ENCODE data around the gene NCAM1. TPM values are rescaled to one million over a fixed set of nuclear protein-coding genes. Genes with fewer than 3 reads are reported as not detected.

NCAM1 gene
- total and polyA plus RNA-seq, 2 donors (not counting 3 experiments of a cell fraction or from before 2014, with no cell fraction given) = 0.03 TPM; not detected in 1

GRCh38 chr11:113313601-113314000, 352.4 kb downstream of the NCAM1 start:
- dilution Hi-C loops (cut with MboI; ENCODE audit: extremely low pct_ligation_motif_present, low sequenced_read_pairs) (no loop called here), intact Hi-C loops (cut with micrococcal nuclease) (loop anchor here (5.0 kb wide), 1 partner anchor 159 kb away; no protein-coding TSS in a partner anchor)
- Histone ChIP-seq H3K79me2 (ENCODE audit: control insufficient read depth, insufficient read depth, low read length) (no peaks in the 10 kb centered on the region), H3K4me2 (ENCODE audit: insufficient read depth, low read length) (no peak overlapping the region), H3K9ac (replicated peaks; ENCODE audit: extremely low read depth, insufficient read depth, low read length) (no peak overlapping the region), H3K27me3 (ENCODE audit: control insufficient read depth in 2 of 2, insufficient read depth in 2 of 2, low read length in 2 of 2) (peaks cover 0 to 1% of the 10 kb centered on the region in 2 experiments), H3K36me3 (ENCODE audit: control insufficient read depth in 2 of 2, extremely low read depth in 1 of 2, insufficient read depth in 2 of 2, low read length in 2 of 2) (no peaks in the 10 kb centered on the region), H3K4me1 (ENCODE audit: control insufficient read depth, extremely low read depth, insufficient read depth, low read length) (peaks cover 3% of the 10 kb centered on the region), H3K4me3 (replicated peaks in 1 of 3; ENCODE audit: insufficient read depth in 1 of 3, low read depth in 1 of 3, low read length in 3 of 3) (no peak overlapping the region), H3K9me1 (replicated peaks; ENCODE audit: control insufficient read depth, extremely low read depth, insufficient read depth, low read length) (no peaks in the 10 kb centered on the region), H4K20me1 (replicated peaks; ENCODE audit: control insufficient read depth, extremely low read depth, insufficient read depth, low read length) (no peaks in the 10 kb centered on the region), H3K27ac (ENCODE audit: insufficient read depth, low read depth, low read length) (no peak overlapping the region), H3K9me3 (replicated peaks; ENCODE audit: control insufficient read depth, insufficient read depth, low read length) (no peaks in the 10 kb centered on the region), H2AFZ (ENCODE audit: low read depth, low read length) (no peak overlapping the region)
- CTCF ChIA-PET = interaction anchor here (0.9 to 1.8 kb wide), 6 partner anchors 7 to 459 kb away, joined by 3 to 5 read pairs (median 4); partner anchors contain the start of gene ZW10
- no TSS peak for BruUV-seq (replicated peaks)
- TF ChIP-seq GATA2 (IDR thresholded peaks at IDR 0.05; ENCODE audit: insufficient read depth, insufficient read length, low read depth, low read length) (no peak), POLR2A (IDR thresholded peaks at IDR 0.05; ENCODE audit: low read depth, low read length) (no peak), JUN (IDR thresholded peaks at IDR 0.05; ENCODE audit: borderline replicate concordance, insufficient read depth, insufficient read length, low read depth) (no peak), FOS (IDR thresholded peaks at IDR 0.05; ENCODE audit: borderline replicate concordance, insufficient read depth, low read length) (no peak), EZH2 (IDR thresholded peaks at IDR 0.05; ENCODE audit: borderline replicate concordance, low read depth, low read length, severe bottlenecking) (no peak), POLR2AphosphoS5 (IDR thresholded peaks at IDR 0.05; ENCODE audit: insufficient read depth, low read depth, low read length) (no peak), MYC (IDR thresholded peaks at IDR 0.05; ENCODE audit: low read depth, low read length) (no peak)
- TF ChIP-seq, protein P1, sequence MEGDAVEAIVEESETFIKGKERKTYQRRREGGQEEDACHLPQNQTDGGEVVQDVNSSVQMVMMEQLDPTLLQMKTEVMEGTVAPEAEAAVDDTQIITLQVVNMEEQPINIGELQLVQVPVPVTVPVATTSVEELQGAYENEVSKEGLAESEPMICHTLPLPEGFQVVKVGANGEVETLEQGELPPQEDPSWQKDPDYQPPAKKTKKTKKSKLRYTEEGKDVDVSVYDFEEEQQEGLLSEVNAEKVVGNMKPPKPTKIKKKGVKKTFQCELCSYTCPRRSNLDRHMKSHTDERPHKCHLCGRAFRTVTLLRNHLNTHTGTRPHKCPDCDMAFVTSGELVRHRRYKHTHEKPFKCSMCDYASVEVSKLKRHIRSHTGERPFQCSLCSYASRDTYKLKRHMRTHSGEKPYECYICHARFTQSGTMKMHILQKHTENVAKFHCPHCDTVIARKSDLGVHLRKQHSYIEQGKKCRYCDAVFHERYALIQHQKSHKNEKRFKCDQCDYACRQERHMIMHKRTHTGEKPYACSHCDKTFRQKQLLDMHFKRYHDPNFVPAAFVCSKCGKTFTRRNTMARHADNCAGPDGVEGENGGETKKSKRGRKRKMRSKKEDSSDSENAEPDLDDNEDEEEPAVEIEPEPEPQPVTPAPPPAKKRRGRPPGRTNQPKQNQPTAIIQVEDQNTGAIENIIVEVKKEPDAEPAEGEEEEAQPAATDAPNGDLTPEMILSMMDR (IDR thresholded peaks at IDR 0.05; ENCODE audit: extremely low read depth in 1 of 2, insufficient read depth in 1 of 2, low read depth in 1 of 2, low read length in 2 of 2) = no peak
- TF ChIP-seq, protein P2, sequence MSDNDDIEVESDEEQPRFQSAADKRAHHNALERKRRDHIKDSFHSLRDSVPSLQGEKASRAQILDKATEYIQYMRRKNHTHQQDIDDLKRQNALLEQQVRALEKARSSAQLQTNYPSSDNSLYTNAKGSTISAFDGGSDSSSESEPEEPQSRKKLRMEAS (IDR thresholded peaks at IDR 0.05; ENCODE audit: insufficient read depth, insufficient read length) = no peak
- POLR2A ChIA-PET = no interaction called here
- peak; percentile 43 for FAIRE-seq
- no peak for DNase-seq (ENCODE audit: low read depth, low spot score)

Data from endothelial cell of umbilical vein (primary cell).